Loucy (cell line): ENCODE measurements around the gene FURIN.

Experiments used
- H2AFZ ChIP-seq: fragments of 200-600 bp; sonication (generic); 2 replicates; pipeline ENCODE4 v1.6.0; 2016; ENCODE audit warnings: antibody characterized with exemption, mild to moderate bottlenecking, low read length, moderate library complexity
- H3F3A ChIP-seq: fragments of 200-600 bp; 2 replicates; pipeline ENCODE4 v1.6.0; 2016; ENCODE audit warnings: antibody characterized with exemption, low read depth, mild to moderate bottlenecking
- H3K27me3 ChIP-seq: fragments of 200-600 bp; sonication (generic); 2 replicates; pipeline ENCODE4 v1.6.1; 2014; ENCODE audit warnings: low read length, mild to moderate bottlenecking; ENCODE audit not compliant: insufficient read depth, poor library complexity, severe bottlenecking
- H3K36me3 ChIP-seq: fragments of 200-600 bp; sonication (generic); 2 replicates; pipeline ENCODE4 v1.6.1; 2016; ENCODE audit warnings: low read length; ENCODE audit not compliant: insufficient read depth
- H3K4me1 ChIP-seq: fragments of 200-600 bp; sonication (generic); 2 replicates; pipeline ENCODE4 v1.5.1; 2014; ENCODE audit warnings: low read length, mild to moderate bottlenecking; ENCODE audit not compliant: insufficient read depth, poor library complexity, severe bottlenecking
- H3K4me2 ChIP-seq: fragments of 200-600 bp; sonication (generic); 2 replicates; pipeline ENCODE4 v1.6.0; 2014; ENCODE audit warnings: antibody characterized with exemption, low read length, low read depth, mild to moderate bottlenecking; ENCODE audit not compliant: poor library complexity, severe bottlenecking
- H3K4me3 ChIP-seq: fragments of 200-600 bp; sonication (generic); 2 replicates; pipeline ENCODE4 v1.5.1; 2014; ENCODE audit warnings: low read length, mild to moderate bottlenecking, mixed read lengths; ENCODE audit not compliant: poor library complexity, severe bottlenecking
- H3K79me2 ChIP-seq: fragments of 200-600 bp; sonication (generic); 2 replicates; pipeline ENCODE4 v1.6.1; 2014; ENCODE audit warnings: low read length; ENCODE audit not compliant: insufficient read depth
- H3K9ac ChIP-seq: fragments of 200-600 bp; sonication (generic); 2 replicates; pipeline ENCODE4 v1.6.0; 2014; ENCODE audit warnings: mild to moderate bottlenecking, low read depth, low read length, moderate library complexity; ENCODE audit not compliant: poor library complexity, severe bottlenecking
- H3K9me2 ChIP-seq: fragments of 200-600 bp; sonication (generic); replicated peaks from 2 replicates; pipeline ENCODE4 v1.6.1; 2016; ENCODE audit warnings: low read depth, low read length, mixed read lengths
- H3K9me3 ChIP-seq: fragments of 200-600 bp; sonication (generic); 2 replicates; pipeline ENCODE4 v1.6.1; 2014; ENCODE audit warnings: mild to moderate bottlenecking, antibody characterized with exemption, low read length, low read depth; ENCODE audit not compliant: insufficient read depth
- H4K20me1 ChIP-seq: fragments of 200-600 bp; sonication (generic); 2 replicates; pipeline ENCODE4 v1.6.0; 2014; ENCODE audit warnings: antibody characterized with exemption, low read length, mild to moderate bottlenecking; ENCODE audit not compliant: insufficient read depth, poor library complexity, severe bottlenecking
- EZH2phosphoT487 ChIP-seq: fragments of 200-600 bp; IDR thresholded peaks from 2 replicates; pipeline ENCODE4 v1.6.1; 2018; ENCODE audit warnings: antibody characterized with exemption, mild to moderate bottlenecking, moderate library complexity, borderline replicate concordance
- TF ChIP-seq, protein P1 (sequence below): fragments of 200-600 bp; sonication (generic); conservative IDR thresholded peaks from 2 replicates; pipeline ENCODE4 v1.5.1; 2014; ENCODE audit warnings: mild to moderate bottlenecking, antibody characterized with exemption, low read length

The FURIN gene

GRCh38 chr15:90837094-90837493 is 31.3 kb upstream of the FURIN start:
- H3K4me3 ChIP-seq = no peak overlapping the region
- H3K36me3 ChIP-seq = no peaks in the 10 kb centered on the region
- H3K79me2 ChIP-seq = no peaks in the 10 kb centered on the region
- H4K20me1 ChIP-seq = no peaks in the 10 kb centered on the region
- no peak overlapping the region for H2AFZ ChIP-seq
- no peaks in the 10 kb centered on the region for H3K9me3 ChIP-seq
- H3K4me1 ChIP-seq = peaks cover 7% of the 10 kb centered on the region
- no peaks in the 10 kb centered on the region for H3K9me2 ChIP-seq
- no peak overlapping the region for H3K9ac ChIP-seq
- no peaks in the 10 kb centered on the region for H3K27me3 ChIP-seq
- H3K4me2 ChIP-seq = no peak overlapping the region
- TF ChIP-seq EZH2phosphoT487 = no peak
- TF ChIP-seq, protein P1, sequence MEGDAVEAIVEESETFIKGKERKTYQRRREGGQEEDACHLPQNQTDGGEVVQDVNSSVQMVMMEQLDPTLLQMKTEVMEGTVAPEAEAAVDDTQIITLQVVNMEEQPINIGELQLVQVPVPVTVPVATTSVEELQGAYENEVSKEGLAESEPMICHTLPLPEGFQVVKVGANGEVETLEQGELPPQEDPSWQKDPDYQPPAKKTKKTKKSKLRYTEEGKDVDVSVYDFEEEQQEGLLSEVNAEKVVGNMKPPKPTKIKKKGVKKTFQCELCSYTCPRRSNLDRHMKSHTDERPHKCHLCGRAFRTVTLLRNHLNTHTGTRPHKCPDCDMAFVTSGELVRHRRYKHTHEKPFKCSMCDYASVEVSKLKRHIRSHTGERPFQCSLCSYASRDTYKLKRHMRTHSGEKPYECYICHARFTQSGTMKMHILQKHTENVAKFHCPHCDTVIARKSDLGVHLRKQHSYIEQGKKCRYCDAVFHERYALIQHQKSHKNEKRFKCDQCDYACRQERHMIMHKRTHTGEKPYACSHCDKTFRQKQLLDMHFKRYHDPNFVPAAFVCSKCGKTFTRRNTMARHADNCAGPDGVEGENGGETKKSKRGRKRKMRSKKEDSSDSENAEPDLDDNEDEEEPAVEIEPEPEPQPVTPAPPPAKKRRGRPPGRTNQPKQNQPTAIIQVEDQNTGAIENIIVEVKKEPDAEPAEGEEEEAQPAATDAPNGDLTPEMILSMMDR = no peak
- H3F3A ChIP-seq = no peaks in the 10 kb centered on the region

- no peak overlapping the region for H3K9ac ChIP-seq
- no peaks in the 10 kb centered on the region for H3K9me3 ChIP-seq
- H3K4me2 ChIP-seq = peak overlapping the region; percentile 6
- no peaks in the 10 kb centered on the region for H4K20me1 ChIP-seq
- no peaks in the 10 kb centered on the region for H3K27me3 ChIP-seq
- no peak overlapping the region for H3K4me3 ChIP-seq
- H3K79me2 ChIP-seq = no peaks in the 10 kb centered on the region
- no peaks in the 10 kb centered on the region for H3K9me2 ChIP-seq
- H3K4me1 ChIP-seq = peaks cover 7% of the 10 kb centered on the region
- no peaks in the 10 kb centered on the region for H3F3A ChIP-seq
- no peak overlapping the region; the same call in 1 of the 2 replicates for H2AFZ ChIP-seq
- no peaks in the 10 kb centered on the region for H3K36me3 ChIP-seq
- TF ChIP-seq, protein P1 = no peak
- TF ChIP-seq EZH2phosphoT487 = no peak
Observed at GRCh38 chr15:90838139-90838538, 30.2 kb upstream of the FURIN start.

DNA sequence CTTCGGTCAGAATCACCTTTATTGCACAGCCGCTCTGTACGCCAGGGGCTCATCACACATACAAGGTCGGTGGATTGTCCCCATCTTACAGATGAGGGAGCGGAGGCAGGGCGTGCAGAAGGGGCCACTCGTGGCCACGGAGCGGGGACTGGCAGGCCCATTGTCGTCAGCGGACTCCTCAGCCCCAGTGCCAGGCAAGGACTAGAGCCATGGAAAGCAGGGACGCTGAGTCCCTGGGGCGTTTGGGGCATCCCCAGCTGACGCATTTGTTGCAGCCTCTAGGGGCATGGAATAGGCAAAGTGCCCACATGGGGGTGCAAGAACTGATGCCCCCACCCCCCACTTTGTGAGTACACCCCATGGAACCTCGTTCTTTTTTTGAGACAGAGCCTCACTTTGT is 29.8 kb upstream of the FURIN start:
- Histone ChIP-seq H3K79me2 (no peaks in the 10 kb centered on the region), H4K20me1 (no peaks in the 10 kb centered on the region), H3K4me1 (peaks cover 7% of the 10 kb centered on the region), H3F3A (no peaks in the 10 kb centered on the region), H3K4me3 (no peak overlapping the region), H3K9ac (no peak overlapping the region), H3K9me2 (no peaks in the 10 kb centered on the region), H3K4me2 (peak overlapping the region; percentile 6), H3K9me3 (no peaks in the 10 kb centered on the region), H2AFZ (no peak overlapping the region; the same call in 1 of the 2 replicates), H3K27me3 (no peaks in the 10 kb centered on the region), H3K36me3 (no peaks in the 10 kb centered on the region)
- TF ChIP-seq, protein P1 = no peak
- TF ChIP-seq EZH2phosphoT487 = no peak
